NCI-H446 treated with DMSO at 0.1 percent for 48 hours (cell line): ENCODE measurements around the gene CD82.
"Not testable (repeated sequence)": the region's sequence is repeated elsewhere in the genome, so short reads cannot be mapped to it uniquely, and the experiment has no call there.

Experiments
- DNase-seq: peaks from one replicate; lab custom pipeline; 2025; lab: John Stamatoyannopoulos, UW

Gene CD82

GRCh38 chr11:44631831-44632230, 66.4 kb downstream of the CD82 start:
- no peak for DNase-seq

GRCh38 chr11:44632466-44633123, 67.1 kb downstream of the CD82 start:
- no peak for DNase-seq

GRCh38 chr11:44633641-44634040, 68.2 kb downstream of the CD82 start:
- peak; percentile 31 for DNase-seq

- peak; percentile 94 for DNase-seq
Observed at GRCh38 chr11:44634401-44635281, 69.2 kb downstream of the CD82 start.

GRCh38 chr11:44637487-44637886, 72.0 kb downstream of the CD82 start:
- no peak for DNase-seq

- no peak for DNase-seq
Observed at GRCh38 chr11:44638032-44638431, 72.6 kb downstream of the CD82 start.

GRCh38 chr11:44643217-44643616, 77.8 kb downstream of the CD82 start:
- DNase-seq, result no peak

- DNase-seq, result no peak
Observed at GRCh38 chr11:44645827-44646226, 80.4 kb downstream of the CD82 start.

GRCh38 chr11:44647255-44647955, 81.9 kb downstream of the CD82 start:
- DNase-seq, result not testable (repeated sequence)

- DNase-seq, result no peak
Observed at GRCh38 chr11:44648109-44648508, 82.6 kb downstream of the CD82 start.

GRCh38 chr11:44651535-44652155, 86.2 kb downstream of the CD82 start:
- no peak for DNase-seq

- no peak for DNase-seq
Observed at GRCh38 chr11:44652901-44653644, 87.6 kb downstream of the CD82 start.

- DNase-seq, result no peak
Observed at GRCh38 chr11:44654057-44654456, 88.6 kb downstream of the CD82 start.

GRCh38 chr11:44654596-44654995, 89.1 kb downstream of the CD82 start:
- no peak for DNase-seq

GRCh38 chr11:44657836-44658505, 92.5 kb downstream of the CD82 start:
- DNase-seq, result no peak

GRCh38 chr11:44658506-44658850, 93.0 kb downstream of the CD82 start:
- DNase-seq, result no peak

- DNase-seq, result peak; percentile 62
Observed at GRCh38 chr11:44659641-44660040, 94.2 kb downstream of the CD82 start.

GRCh38 chr11:44660535-44660934, 95.1 kb downstream of the CD82 start:
- not testable (repeated sequence) for DNase-seq

- no peak for DNase-seq
Observed at GRCh38 chr11:44661311-44661717, 95.9 kb downstream of the CD82 start.
